GM12873 (cell line): ENCODE measurements around the gene ATP8A2.

Experiments
- TF ChIP-seq, protein P1 (sequence below): IDR thresholded peaks from 2 replicates; pipeline ENCODE4 v1.5.1; 2012; ENCODE audit warnings: low read depth, mild to moderate bottlenecking, moderate library complexity, low read length, control low read depth; ENCODE audit not compliant: insufficient read depth; ENCODE audit errors: missing control alignments

ATP8A2 gene

DNA sequence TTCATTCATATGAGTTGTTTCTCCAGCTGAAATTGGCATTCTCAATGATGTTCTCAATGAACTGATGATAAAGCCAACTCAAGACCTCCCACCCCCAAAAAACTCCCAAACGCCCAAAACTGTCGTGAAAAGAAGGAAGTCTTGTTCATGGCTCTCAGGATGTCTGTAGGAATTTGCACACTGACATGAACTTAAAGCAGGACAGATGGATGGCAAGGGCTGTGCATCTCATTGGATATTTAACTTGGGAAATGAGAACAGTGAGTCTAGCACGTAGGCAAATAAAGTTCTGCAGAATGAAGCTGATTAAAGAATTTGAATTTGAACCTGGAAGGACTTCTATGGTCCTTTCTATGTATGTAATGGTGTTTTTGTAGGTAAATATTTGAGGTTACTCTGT is 374.4 kb downstream of the ATP8A2 start:
- TF ChIP-seq, protein P1, sequence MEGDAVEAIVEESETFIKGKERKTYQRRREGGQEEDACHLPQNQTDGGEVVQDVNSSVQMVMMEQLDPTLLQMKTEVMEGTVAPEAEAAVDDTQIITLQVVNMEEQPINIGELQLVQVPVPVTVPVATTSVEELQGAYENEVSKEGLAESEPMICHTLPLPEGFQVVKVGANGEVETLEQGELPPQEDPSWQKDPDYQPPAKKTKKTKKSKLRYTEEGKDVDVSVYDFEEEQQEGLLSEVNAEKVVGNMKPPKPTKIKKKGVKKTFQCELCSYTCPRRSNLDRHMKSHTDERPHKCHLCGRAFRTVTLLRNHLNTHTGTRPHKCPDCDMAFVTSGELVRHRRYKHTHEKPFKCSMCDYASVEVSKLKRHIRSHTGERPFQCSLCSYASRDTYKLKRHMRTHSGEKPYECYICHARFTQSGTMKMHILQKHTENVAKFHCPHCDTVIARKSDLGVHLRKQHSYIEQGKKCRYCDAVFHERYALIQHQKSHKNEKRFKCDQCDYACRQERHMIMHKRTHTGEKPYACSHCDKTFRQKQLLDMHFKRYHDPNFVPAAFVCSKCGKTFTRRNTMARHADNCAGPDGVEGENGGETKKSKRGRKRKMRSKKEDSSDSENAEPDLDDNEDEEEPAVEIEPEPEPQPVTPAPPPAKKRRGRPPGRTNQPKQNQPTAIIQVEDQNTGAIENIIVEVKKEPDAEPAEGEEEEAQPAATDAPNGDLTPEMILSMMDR = no peak

DNA sequence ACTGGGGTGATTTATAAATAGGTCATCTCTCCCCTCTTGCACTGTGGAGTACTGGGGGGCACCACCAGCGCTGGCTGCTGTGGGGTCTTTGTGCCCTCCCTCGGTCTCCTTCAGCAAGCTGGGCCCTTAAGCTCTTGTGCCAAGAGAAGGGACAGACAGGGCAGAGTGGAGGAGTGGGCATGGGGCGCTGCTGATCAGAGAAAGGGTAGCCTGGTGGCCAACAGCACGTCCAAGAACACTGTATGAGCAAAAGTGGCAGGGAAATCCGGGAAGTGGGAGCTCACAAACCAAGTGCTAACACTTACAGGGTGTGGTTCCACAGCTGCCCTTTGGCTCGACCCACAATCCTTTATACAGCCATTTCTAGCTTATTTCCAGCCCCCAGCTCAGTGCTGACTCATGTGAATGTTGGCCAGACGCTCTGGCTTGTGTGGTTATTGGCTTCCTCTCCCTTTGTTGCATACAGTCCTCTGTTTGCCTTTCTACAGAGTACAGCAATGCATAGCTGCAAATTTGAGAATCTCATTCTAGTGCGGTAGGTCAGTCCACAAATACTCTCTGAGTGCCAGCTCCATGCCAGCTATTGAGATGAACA is 381.3 kb downstream of the ATP8A2 start:
- TF ChIP-seq, protein P1 = no peak

DNA sequence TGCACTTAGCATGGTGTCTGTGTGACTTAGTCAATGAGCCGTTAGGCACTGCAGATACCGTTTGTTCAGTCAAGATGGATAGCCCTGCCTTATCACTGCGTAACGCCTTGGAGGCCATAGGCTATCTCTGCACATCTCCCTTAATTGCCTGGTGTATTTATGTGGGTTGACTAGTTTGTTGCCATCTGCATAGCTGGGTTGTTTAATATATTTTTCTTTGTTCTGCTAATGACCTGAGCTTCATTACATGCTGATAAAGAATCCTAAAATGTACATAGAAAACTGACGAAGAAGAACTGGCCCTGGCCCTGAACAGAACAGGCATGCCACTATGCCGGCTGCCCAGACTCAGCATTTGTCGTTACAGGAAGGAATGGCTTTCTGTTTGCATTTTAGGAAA is 382.2 kb downstream of the ATP8A2 start:
- TF ChIP-seq, protein P1 = no peak

DNA sequence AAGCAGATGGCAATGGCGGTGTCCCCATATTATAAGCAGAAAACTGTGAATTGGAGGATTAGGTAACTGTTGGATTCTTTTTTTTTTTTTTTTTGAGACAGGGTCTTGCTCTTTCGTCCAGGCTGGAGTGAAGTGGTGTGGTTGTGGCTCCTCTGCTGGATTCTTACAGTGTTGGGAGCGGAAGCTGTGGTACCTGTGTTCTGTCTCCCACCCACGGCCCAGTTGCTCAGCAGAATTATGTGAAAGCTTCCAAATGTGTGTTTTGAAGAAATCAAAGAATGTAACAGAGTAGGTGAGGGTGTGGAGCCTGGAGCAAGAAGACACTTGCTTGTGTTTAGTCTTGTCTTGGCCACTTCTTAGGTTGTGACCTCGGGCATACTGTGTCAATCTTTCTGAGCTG is 384.5 kb downstream of the ATP8A2 start:
- TF ChIP-seq, protein P1 = no peak

DNA sequence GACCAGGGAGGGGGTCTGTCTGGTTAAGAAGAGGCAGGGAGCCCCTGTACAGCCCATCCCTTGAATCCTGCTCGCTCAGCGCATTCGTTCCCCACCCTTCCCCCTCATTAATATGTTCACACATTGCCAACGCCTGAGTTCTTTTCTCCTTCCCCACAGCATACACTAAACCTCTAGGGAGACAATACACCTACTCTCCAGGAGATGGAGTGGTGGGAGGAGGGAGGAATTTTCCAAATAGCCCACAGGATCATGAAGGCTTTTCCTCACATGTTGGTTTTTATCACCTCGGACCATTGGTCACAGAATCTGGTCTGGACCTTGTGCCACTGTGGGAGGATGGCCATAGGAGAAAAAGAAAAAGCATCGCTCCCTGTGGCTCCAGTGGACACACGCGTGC is 385.1 kb downstream of the ATP8A2 start:
- TF ChIP-seq, protein P1 = no peak

DNA sequence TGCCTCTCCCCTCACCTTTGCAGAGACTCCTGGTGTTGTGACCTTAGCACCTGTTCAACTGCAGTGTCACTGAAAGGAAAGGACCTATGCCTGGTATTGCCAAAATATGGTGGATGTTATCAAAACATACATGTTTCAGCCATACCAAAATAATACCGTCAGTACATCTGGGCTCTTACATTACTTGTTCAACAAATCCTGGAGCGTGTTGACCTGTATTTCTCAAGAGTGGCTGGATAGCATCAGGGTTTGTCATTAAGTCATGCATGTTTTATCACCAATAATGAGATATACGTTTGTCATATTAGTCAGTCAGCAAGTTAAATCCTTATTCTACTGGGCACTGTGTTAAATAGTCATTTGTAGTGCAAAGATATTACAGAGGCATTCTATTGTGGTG is 389.3 kb downstream of the ATP8A2 start:
- TF ChIP-seq, protein P1 = no peak

DNA sequence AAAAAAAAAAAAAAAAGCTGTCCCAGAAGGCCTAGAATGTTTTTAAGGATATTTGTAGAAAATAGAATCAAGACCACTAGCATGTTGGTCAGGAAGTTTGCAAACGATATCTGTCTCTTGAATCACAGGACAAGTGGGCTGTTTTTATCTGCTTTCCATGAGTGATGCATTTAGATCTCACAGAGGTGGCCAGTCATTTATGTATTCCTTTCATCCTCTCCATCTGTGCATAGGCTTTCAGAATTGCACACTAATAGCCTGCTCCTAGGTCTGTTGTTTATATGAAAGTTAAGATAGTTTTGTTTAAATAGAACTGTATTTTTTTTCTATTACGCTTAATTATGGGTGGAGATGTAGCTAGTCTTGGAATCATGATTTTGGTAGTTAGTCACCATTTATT is 390.5 kb downstream of the ATP8A2 start:
- TF ChIP-seq, protein P1 = no peak
